NCI-H2227 (cell line): ENCODE results near the gene GPC6.
A peak's percentile ranks its signal among the peaks of the same experiment; 100 is the strongest.

Source experiments
- DNase-seq: peaks from one replicate; lab custom pipeline; 2025; ENCODE audit not compliant: unreplicated experiment; lab: John Stamatoyannopoulos, UW

Gene GPC6

DNA sequence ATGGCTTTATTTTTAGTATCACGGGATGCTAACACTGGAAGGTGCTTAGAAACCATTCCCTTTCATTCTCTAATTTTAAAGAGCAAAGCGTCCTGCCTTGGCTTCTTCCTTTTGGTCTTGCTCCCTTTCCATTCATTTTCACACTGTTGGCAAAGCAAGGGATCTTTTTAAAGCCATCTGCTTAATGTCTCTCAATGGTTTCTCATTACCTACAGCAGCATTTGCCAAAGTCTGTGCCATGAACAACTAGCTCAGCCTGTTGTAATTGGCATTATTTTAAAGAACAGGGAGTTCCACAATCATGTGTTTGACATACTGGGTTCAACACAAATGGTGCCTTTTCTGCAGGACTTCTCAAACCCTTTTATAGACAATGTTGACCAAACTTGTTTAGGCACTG lies 444.3 kb downstream of the GPC6 start:
- DNase-seq: no peak

DNA sequence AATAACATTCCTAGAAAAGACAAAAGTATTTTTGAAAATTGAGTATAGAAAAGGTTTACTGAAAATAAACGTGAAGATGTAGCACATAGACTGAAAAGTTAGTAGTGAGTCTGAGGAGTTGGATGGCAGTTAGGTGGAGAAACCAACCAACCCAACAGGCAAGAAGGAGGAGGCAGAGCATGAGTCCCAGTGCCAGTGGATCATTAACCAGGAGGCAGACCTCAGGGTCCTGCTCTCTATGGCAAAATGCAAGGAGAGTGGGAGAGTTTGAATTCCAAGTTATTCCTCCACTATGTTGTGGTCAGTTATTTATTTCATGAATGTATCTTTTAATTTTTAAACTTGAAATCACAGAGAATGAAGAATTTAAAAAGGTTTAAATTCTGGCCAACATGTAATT lies 446.4 kb downstream of the GPC6 start:
- no peak for DNase-seq

DNA sequence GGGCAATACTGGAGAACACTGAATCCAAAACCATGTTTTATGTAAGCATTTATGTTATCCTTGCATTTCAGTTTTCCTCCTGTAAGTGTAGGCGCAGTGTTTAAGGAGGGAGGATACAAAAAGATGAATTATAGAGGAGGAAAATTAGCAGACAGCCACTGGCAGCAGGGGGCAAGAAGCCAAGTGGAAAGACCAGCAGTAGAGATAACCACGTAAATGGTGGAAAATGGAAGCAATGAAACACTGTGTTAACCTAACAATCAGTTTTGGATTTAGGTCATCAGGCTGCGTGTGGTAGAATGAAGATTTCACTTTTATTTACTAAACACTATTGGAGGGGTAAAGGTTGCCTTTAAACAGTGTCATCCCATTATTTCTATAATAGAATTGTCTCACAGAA lies 447.3 kb downstream of the GPC6 start:
- peak; percentile 65 for DNase-seq

DNA sequence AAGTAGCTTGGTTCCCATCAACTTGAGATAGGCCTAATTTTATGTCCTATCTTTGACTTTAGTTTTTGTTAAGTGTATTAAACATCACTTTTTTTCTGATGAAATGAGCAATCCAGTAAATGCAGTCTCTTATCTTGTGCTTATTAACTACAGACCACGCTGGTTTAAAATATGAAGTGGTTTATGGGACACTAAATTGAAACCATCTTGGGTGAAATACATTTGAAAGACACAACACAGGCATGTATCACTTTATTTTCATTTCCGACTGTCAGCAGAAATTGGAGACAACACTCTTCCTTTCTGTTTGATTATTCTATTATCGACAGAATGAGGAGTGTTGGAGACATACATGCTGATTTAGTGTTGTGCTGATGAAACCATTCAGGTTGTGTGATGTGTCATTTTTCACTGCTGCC lies 447.7 kb downstream of the GPC6 start:
- DNase-seq: no peak

DNA sequence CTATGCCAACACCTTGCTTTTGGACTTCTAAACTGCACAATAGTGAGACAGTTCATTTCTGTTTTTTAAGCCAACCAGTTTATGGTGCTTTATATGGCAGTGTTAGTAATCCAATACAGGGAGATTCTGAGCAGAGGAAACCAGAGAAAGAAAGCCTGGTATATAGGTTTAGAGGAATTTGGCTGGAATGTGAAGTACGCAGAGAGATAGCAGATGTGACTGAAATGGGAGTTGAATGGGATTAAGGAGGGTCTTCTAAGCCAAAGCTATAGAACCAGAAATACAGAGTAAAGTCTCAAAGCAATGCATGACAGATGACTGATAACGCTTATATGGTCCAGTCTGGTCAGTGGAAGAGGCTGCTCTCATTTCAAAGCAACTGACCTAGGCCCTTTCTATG lies 453.7 kb downstream of the GPC6 start:
- no peak for DNase-seq

DNA sequence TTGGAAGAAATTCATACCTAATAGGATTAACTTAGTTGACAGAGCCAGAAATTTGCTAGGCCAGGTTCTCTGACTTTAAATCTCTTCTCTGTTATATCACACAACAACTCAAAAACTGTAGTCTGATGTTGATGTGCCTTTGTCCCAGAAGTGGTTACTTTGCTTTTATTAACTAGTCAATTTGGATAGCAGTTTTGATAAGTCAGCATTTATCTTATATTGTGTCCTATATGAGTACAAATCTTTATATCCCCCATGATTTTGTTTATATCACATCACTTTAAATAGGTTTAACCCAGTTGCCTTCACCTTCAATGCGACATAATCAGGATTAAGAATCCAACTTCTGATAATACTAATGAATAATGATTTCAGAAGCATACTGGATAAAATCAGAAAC lies 459.3 kb downstream of the GPC6 start:
- no peak for DNase-seq

DNA sequence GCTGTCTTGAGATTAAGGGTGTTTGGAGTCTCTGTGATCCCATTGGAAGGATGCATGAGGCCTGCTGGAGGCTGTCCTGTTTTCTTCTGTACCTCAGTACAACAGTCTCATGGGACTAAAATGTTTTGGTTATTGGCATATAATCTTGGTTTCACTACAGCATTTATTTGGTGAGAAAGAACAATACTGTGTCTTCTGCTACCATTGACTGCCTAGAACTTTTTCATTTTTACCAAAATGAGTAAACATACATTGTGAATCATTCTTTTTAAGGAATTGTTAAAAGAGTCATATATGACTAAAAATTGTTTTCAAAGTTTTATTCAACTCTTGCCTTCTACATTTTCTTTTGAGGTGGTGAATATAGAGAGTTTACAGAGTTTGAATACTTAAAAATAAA lies 459.8 kb downstream of the GPC6 start:
- DNase-seq: no peak

DNA sequence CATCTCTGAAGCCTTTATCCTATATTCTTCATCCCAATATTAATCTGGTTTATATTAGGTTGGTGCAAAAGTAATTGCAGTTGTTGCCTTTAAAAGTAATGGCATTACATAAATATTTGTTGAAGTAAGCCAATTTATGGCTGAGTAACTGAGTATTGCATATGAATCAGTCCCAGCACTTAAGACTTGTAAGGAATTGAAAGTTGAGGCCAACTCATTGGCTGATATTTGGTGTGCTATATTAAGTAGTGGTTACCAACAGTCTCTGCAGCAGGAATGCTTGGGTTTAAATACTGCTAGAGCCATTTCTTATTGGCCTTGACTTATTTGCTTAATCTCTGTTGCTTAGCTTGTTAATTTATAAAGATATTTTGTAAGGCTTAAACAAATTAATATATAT lies 460.7 kb downstream of the GPC6 start:
- DNase-seq: no peak

DNA sequence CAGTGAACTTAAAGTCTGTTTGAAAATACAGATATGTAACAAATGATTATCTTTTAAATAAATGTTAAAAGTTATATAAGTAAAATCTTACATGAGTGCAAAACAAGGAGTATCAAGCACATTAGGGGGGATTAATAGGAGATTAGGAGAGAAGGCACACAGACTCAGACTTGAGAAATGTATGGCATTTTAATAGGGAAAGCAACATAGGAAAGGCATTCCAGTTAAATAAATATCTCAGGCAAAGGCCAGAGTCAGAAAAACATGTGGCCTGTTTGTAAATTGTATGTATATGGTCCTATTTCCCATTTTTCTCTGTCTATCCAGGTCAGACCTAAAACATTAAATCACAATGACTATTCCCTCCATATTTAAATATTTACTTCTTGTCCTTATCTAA lies 462.7 kb downstream of the GPC6 start:
- no peak for DNase-seq

DNA sequence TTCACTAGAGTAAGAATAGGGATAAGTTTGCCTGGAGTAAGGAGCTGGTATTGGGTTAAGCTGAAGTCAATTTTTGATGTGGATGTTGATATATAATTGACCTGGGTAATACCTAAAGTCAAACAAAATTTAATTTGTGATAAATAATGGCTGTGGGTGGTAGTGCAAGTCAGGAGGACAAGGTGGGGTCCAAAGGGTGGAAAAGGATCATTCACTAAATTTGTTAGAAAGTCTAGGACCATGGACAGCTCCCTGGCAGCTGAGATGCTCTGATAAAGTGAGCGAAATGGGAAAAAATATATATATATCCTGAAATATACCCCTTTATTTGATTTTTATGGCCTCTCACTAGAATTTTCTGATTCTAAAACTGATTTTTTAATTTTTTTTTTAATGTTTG lies 463.5 kb downstream of the GPC6 start:
- DNase-seq: no peak

DNA sequence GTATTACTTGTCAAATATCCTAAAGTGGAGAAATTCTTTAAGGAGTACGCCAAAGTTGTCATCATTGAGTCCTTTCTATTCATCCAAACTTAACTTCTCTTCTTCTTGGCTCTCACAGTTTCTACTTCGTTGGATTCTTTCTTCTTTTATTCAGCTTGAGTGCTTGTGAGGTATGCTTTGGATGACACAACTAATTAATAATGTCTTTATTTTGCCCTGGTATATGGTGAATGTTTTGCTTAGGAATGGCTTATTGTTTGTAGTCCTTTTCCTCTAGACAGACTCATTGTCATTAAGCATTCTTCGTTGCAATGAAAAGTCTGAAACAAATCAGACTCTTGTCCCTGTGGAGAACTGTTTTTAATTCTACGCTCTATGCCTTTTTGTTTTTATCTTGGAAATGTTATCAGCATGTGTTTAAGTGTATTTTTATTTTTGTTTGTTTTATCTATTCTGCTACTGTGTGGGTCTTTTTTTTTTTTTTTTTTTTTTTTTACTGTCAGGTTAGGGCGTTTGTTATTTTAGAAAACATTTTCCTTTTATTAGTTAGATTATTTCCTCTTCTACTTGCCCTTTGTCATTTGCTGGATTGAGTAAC lies 471.5 kb downstream of the GPC6 start:
- no peak for DNase-seq

DNA sequence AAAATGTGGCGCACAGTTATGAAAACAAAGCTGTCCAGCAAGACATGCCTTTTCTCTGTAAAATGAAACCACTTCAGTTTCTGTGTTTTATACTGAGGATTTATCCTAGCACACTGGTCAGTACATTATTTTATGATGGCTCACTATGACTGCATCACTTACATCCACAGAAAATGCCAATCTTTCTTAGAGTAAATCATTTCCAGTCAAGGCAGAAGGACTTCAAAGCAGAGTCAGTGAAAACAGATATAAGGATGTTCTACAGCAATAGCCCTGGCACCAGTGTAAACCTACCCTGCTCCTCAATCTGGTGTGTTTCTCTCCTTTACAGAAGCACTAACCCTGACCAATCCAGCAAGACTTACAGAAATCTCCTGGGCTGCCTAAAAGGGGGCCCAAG lies 473.5 kb downstream of the GPC6 start:
- DNase-seq: no peak

DNA sequence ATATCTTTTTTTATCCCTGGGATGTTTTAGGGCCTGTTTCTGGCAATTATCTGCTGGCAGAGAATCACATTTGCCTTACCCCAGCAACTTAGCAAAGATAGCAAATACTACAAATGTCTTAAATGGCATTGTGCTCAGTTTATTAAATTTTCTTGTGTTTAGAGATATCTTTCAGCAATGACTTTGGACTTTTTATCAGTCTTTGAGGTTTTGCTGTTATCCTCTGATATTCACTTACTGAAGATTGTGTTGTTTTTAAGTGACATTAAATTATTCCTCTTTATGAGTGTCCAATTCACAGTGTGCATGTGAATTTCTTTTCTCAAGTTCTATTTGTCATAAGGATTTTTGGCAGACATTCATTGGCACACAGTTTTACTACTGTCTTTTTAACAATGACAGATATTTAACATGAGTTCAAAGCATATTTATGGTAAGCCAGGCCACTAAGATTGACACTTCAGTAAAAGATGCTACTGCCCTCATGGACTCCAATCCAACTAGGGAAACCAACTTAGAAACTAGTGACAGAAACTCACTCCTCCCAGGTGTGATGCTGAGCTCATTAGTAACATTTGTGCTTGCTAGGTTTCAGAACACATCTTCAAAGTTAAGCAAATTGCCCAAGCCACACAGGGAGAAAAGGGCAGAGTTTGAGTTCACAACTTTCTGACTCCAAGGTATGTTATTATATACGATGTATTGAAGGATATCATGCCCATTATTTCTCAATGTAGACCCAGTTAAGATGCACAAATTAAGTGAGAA lies 481.9 kb downstream of the GPC6 start:
- DNase-seq: no peak

DNA sequence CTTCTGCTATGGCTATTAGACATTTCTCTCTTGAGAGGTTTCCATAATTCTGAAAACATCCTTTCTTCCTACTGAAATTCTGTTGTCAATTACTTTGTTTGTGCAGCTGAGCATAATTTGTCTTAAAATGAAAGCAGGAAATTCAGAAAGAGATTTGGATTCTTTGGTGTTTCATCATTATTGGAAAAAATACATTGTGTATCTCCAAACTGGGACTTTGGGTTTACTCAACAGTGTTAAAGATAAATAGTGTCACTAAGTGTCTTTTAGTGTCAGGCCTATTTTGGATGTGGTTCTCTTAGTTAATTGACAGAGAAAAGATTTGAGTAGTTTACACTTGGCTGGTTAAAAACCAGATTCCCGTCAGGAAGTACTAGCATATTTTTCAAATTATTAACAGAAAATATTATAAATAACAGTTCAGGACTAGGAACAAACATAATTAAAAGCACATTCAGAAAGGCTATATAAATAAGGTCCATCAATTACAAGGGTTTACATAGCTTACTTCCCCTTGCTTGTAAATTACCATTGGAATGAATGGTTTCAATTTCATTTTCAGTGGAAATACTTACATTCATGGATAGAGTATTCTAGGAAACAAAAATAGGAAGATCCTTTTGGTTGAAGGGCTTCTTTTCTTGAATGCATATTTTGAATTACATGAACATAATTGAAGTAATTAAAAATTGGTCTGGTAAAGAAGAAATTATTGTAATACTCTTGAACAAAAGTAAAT lies 483.1 kb downstream of the GPC6 start:
- DNase-seq: no peak

DNA sequence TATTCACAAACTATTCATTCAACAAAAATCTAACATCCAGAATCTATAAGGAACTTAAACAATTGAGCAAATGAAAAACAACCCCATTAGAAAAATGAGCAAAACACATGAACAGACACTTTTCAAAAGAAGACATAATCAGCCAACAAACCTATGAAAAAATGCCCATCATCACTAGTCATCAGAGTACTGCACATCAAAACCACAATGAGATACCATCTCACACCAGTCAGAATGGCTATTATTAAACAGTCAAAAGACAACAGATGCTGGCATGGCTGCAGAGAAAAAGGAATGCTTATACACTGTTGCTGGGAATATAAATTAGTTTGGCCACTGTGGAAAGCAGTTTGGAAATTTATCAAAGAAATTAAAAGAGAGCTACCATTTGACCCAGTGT lies 487.6 kb downstream of the GPC6 start:
- DNase-seq: no peak

DNA sequence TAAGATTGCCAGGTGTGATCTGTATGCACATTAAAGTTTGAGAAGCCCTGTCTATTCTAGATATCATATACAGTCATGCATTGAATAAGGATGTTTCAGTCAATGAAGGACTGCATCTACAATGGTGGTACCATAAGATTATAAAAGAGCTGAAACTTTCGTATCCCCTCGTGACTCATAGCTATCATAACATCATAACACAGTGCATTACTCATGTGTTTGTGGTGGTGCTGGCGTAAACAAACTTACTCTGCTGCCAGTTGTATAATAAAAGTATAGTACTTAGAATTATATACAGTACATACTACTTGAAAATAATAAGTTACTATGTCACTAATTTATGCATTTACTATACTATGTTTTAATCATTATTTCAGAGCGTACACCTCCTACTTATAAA lies 489.3 kb downstream of the GPC6 start:
- DNase-seq: no peak

DNA sequence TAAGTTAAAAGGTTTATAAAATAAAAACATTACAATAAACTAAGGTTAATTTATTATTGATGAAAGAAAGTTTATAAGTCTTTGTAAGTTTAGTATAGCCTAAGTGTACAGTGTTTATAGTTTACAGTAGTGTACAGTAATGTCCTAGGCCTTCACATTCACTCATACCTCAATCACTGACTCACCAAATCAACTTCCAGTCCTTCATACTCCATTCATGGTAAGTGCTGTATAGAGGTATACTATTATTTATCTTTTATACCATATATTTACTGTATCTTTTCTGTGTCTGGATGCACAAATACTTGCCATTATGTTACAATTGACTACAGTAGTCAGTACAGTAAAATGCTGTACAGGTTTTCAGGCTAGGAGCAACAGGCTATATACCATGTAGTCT lies 490.0 kb downstream of the GPC6 start:
- DNase-seq: no peak

DNA sequence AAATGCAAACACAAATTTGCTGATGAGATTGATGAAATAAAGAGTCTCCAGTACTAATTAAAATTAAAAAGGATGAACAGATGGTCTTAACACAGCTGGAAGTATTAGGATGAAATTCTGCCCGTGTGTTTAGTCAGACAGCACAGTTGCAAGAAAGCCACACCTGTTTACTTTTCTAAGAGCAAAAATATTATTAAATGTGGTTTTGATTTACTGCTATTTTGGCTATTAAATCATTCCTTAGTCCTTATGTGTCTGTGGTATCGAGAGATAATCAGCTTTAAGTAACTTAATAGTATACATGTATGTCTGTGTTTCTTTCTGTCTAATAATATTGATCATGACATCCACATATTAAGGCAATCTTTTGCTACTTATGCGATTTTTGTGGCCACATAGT lies 494.9 kb downstream of the GPC6 start:
- DNase-seq: no peak

DNA sequence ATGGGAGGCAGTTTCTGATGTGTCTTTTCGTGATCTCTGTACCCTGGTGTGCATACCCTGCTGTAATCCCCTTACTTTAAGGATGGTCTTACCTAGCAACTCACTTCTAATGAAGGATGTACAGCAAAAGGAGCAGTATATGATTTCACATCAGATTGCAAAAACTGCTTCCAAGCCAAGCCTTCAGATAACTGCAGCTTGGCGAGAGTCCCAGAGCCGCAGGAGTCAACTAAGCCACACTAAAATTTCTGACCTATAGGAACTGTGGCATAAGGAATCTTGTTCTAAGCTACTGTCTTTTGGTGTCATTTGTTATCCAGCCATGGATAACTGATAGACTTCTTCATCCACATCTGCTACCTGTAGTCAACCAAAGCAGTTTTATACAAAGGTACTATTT lies 496.7 kb downstream of the GPC6 start:
- no peak for DNase-seq

DNA sequence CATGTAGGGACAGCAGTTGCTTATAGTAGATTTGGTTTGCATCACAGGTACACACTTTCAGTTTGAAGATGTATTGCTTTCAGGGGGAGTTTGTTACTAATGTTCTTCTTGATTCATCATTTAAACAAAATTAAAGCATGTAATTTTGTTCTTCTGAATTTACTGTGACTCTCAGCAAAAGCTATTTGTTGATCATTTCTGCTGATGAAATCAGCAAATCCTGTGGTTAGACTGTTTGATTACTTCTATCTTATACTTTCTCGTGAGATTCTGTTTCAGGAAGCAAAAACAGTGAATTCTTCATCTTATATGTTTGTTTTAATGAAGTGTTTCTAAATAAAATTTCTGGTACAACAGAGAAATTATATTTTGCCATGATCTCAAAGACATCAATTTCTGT lies 497.6 kb downstream of the GPC6 start:
- no peak for DNase-seq

DNA sequence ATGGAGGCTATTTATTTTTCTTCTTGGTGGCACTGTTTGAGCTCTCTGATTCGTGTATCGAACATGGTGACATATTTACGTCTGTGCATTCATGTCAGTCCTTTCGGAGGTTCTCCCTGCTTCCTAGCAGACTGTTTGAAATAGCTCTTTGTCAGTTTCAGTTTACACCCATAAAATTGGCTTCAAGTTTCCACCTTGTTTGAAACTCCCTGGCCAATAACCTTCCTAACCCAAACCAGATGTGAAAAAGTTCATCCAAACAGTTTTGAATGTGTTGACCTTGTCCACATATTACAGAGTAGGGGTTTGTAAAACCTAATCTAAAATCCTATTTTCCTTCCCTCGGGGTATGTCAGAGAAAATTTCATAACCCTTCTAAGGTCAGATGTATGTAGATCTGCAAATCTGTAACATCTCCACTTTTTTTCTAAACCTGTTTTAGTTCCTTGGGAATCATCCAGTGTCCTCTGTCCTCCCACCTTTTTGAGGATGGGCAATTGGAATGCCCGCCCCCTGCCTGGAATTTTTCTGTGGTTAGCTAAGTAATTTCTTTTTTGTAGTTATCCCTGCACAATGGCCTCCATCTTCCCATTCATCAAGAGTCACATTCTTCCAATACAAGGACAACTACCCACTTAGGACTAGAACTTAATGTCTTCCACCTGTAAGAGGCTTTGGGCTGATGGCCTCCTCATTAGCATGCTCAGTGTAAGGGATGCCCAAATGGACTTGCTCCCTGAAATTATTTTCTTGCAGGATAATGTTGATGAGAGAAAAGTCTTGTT lies 499.8 kb downstream of the GPC6 start:
- DNase-seq: no peak
